Neutrophil (primary cell): ENCODE results near the gene EGFR.

Source experiments
- H3K27ac ChIP-seq: fragments of 200-600 bp; sonication (generic); 2 replicates; pipeline ENCODE4 v1.5.1; 2016; ENCODE audit warnings: mild to moderate bottlenecking, moderate library complexity
- H3K27me3 ChIP-seq: fragments of 200-600 bp; sonication (generic); 2 replicates; pipeline ENCODE4 v1.6.0; 2016; ENCODE audit warnings: mild to moderate bottlenecking
- H3K36me3 ChIP-seq: fragments of 200-600 bp; sonication (generic); 2 replicates; pipeline ENCODE4 v1.5.1; 2017
- H3K4me1 ChIP-seq, 2 experiments: fragments of 200-600 bp in 1 of 2; sonication (generic) in 1 of 2; 1 replicate in 1 of 2; 2 replicates in 1 of 2; pipeline versions ENCODE4 v1.5.1 to v1.6.1; 2013 to 2016; ENCODE audit warnings: low read depth in 1 of 2, low read length in 1 of 2, mild to moderate bottlenecking in 1 of 2, moderate library complexity in 1 of 2; ENCODE audit not compliant: control insufficient read depth in 1 of 2, insufficient read depth in 1 of 2
- H3K4me3 ChIP-seq, 2 experiments: fragments of 200-600 bp in 1 of 2; sonication (generic) in 1 of 2; 1 replicate in 1 of 2; 2 replicates in 1 of 2; pipeline ENCODE4 v1.5.1; 2013 to 2016; ENCODE audit warnings: low read depth in 1 of 2, low read length in 1 of 2, mild to moderate bottlenecking in 1 of 2, moderate library complexity in 1 of 2
- H3K9me3 ChIP-seq: fragments of 200-600 bp; sonication (generic); 2 replicates; pipeline ENCODE4 v1.5.1; 2016
- CTCF ChIP-seq: fragments of 200-600 bp; sonication (generic); IDR thresholded peaks from 2 replicates; pipeline ENCODE4 v1.5.1; 2016; ENCODE audit warnings: antibody characterized with exemption

Gene EGFR

GRCh38 chr7:55142919-55143600 lies 124.2 kb downstream of the EGFR start:
- H3K27ac ChIP-seq, result no peak overlapping the region
- H3K4me3 ChIP-seq, result no peak overlapping the region

GRCh38 chr7:55144333-55145317 lies 125.8 kb downstream of the EGFR start:
- Histone ChIP-seq H3K36me3 (no peaks in the 10 kb centered on the region), H3K9me3 (no peaks in the 10 kb centered on the region), H3K27me3 (no peaks in the 10 kb centered on the region), H3K4me3 (no peak overlapping the region), H3K4me1 (no peaks in the 10 kb centered on the region), H3K27ac (no peak overlapping the region)
- TF ChIP-seq CTCF, result no peak

More at GRCh38 chr7:55142919-55143600, 124.2 kb downstream of the EGFR start:
- no peaks in the 10 kb centered on the region for H3K27me3 ChIP-seq
- no peaks in the 10 kb centered on the region for H3K9me3 ChIP-seq
- TF ChIP-seq CTCF, result no peak
- no peaks in the 10 kb centered on the region for H3K4me1 ChIP-seq
- no peaks in the 10 kb centered on the region for H3K36me3 ChIP-seq

- Histone ChIP-seq H3K9me3 (no peaks in the 10 kb centered on the region), H3K27ac (no peak overlapping the region), H3K36me3 (no peaks in the 10 kb centered on the region), H3K27me3 (no peaks in the 10 kb centered on the region), H3K4me3 (no peak overlapping the region), H3K4me1 (no peaks in the 10 kb centered on the region)
- no peak for TF ChIP-seq CTCF
Measured at GRCh38 chr7:55145606-55146005, 126.8 kb downstream of the EGFR start.

GRCh38 chr7:55147101-55147500 lies 128.3 kb downstream of the EGFR start:
- H3K9me3 ChIP-seq, result no peaks in the 10 kb centered on the region
- H3K4me3 ChIP-seq, result no peak overlapping the region
- no peak overlapping the region for H3K27ac ChIP-seq
- H3K4me1 ChIP-seq, result no peaks in the 10 kb centered on the region
- H3K36me3 ChIP-seq, result no peaks in the 10 kb centered on the region
- no peaks in the 10 kb centered on the region for H3K27me3 ChIP-seq
- no peak for TF ChIP-seq CTCF

GRCh38 chr7:55147736-55148135 lies 128.9 kb downstream of the EGFR start:
- Histone ChIP-seq H3K27ac (no peak overlapping the region), H3K4me3 (no peak overlapping the region), H3K27me3 (no peaks in the 10 kb centered on the region), H3K9me3 (no peaks in the 10 kb centered on the region), H3K4me1 (no peaks in the 10 kb centered on the region), H3K36me3 (no peaks in the 10 kb centered on the region)
- no peak for TF ChIP-seq CTCF
